ENCODE results near the gene SUGT1.

GRCh38 chr13:52725302-52725701 is 72.7 kb downstream of the SUGT1 start:
- no peak for TF ChIP-seq CTCF (conservative IDR thresholded peaks at IDR 0.05; ENCODE audit: low read length)
- TF ChIP-seq EZH2phosphoT487 (IDR thresholded peaks at IDR 0.05; ENCODE audit: borderline replicate concordance) = no peak

All from Loucy (cell line).